D721Med (cell line): ENCODE results near the gene GLI2.

Source experiments
- DNase-seq: peaks from one replicate; pipeline ENCODE4 v3.0.0; 2011; ENCODE audit warnings: low spot score; ENCODE audit not compliant: insufficient read length
- FAIRE-seq: peaks from 2 replicates; lab custom pipeline; 2011; peaks lifted over from hg19 to GRCh38; lab: Jason Lieb, UNC
- TF ChIP-seq, protein P1 (sequence below): IDR thresholded peaks from 2 replicates; pipeline ENCODE4 v1.5.1; 2012; ENCODE audit warnings: mild to moderate bottlenecking, control low read depth; ENCODE audit not compliant: insufficient read depth; ENCODE audit errors: missing control alignments

GLI2 gene

DNA sequence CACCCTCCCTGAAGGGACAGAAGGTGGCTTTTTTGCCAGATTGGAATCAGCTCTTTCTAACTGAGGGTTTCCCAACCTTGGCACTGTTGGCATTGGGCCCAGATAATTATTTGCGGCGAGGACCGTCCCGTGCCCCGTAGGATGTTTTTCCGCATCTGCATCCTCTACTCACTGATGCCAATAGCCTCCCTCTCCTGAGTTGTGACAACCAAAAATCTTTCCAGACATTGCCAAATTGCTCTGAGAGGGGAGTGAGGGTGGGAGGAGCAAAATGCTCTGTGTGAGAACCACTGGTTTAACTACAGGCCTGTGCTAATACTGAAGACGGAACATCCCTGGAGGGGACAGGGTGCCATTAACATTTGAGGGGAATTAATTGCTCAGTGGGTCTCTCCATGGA, 33.6 kb upstream of the GLI2 start:
- TF ChIP-seq, protein P1, sequence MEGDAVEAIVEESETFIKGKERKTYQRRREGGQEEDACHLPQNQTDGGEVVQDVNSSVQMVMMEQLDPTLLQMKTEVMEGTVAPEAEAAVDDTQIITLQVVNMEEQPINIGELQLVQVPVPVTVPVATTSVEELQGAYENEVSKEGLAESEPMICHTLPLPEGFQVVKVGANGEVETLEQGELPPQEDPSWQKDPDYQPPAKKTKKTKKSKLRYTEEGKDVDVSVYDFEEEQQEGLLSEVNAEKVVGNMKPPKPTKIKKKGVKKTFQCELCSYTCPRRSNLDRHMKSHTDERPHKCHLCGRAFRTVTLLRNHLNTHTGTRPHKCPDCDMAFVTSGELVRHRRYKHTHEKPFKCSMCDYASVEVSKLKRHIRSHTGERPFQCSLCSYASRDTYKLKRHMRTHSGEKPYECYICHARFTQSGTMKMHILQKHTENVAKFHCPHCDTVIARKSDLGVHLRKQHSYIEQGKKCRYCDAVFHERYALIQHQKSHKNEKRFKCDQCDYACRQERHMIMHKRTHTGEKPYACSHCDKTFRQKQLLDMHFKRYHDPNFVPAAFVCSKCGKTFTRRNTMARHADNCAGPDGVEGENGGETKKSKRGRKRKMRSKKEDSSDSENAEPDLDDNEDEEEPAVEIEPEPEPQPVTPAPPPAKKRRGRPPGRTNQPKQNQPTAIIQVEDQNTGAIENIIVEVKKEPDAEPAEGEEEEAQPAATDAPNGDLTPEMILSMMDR = no peak
- FAIRE-seq (no peak), DNase-seq (no peak)

DNA sequence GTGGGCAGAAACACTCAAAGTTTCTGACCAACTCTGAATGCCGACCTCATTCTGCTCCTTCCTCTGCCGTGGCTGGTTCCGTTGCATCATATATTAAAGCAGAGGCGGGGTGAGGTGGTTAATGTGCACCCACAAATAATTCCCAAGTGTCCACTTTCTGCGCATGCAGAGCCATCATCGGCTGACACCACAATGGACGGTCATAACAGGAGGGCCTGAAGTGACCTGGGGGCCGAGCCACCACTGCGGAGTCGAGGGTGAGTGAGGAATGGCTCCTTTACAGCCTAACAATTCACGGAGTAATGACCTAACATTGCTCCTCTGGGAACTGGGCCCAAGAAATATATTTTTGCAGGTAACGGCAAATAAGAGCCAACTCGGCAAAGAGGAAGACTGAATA, 32.9 kb upstream of the GLI2 start:
- FAIRE-seq (no peak), DNase-seq (no peak)
- TF ChIP-seq, protein P1 = no peak

DNA sequence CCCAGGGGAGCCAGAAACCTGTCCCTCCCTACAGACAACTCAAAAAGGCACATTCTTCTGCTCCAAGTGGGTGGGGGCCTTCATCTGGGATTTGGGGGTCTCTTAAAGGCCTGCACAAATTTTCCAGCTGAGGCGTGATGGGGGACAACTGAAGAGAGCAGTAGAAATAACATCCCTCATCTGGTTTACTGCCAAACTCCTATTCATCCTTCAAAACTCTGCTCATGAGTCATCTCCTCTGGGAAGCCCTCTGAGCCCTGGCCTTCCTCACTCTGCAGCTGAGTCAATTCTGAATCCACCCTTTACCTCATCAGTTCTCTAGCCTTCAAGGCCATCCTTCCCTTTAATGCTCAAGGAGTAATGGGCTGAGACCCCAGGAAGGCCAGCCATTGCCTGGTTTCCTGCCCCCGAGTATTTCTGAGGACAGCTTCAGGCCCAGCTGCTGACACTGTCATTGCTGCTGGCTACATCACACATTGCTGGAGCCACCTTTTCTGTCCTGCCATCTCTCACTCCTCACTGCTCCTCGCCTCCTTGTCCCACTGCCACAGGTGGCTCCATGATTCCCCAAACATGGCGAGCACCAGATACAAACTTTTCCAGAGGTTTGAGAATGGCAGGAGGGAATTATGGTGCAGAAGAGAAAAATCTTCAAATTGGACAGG, 32.2 kb upstream of the GLI2 start:
- no peak for DNase-seq
- TF ChIP-seq, protein P1 = no peak
- no peak for FAIRE-seq

DNA sequence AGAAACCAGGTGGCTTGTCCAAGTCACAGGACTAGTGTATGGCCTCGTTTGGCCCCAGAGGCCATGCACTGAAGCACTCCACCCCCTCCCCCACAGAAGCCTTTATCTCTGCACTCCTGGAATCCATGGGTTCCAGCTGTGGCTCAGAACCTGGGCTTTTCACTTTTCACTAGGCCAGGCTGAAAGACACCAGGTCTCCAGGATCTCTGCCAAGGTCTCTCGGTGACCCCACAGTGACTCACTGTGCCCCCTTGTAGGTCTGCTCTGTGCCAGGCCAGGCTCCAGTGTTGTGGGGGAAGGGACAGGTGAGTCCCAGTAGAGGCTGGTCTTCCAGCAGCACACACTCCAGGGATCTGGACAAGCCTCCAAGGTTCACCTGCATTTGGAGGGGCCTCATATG, 31.0 kb upstream of the GLI2 start:
- no peak for DNase-seq
- no peak for FAIRE-seq
- TF ChIP-seq, protein P1 = no peak

DNA sequence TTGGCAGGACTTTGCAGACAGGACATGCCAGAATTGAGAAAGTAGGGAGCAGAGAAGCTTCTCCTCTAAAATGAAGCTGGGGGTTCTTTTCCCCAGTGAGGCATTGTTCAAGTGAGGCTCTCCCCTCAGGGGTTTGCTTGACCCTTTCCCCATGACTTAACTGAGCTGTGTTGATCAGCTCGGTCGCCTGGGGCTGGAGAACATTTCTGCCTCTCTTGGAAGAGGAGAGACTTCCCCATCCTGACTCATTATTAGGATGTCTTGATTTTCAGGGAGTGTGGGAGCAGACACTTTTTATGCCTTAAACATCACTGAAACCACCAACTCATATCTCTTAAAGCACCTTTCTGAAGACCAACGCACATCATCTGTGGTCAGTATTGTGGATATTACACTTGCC, 27.9 kb upstream of the GLI2 start:
- FAIRE-seq = no peak
- TF ChIP-seq, protein P1 = no peak
- DNase-seq = no peak

DNA sequence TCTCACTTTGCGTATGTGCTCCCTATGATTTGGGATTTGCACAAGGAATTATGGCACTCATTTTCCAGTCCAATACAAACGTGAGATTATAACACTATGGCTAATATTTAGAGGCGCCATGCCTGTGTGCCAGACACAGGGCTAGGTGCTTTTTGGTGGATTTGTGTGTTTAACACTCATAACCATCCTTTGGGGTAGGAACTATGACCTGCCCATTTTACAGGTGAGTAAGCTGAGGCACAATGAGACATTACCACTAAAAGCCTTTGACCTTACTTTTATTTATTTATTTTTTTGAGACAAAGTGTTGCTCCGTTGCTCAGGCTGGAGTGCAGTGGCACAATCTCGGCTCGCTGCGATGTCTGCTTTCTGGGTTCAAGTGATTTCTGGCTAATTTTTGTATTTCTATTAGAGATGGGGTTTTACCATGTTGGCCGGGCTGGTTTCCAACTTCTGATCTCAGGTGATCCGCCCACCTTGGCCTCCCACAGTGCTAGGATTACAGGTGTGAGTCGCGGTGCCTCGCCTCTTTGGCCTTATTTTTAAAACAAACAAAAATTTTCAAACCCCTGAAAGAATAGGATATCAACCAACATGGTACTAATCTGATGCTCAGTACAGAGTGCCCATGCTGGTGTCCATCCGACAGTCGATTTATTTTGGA, 26.6 kb upstream of the GLI2 start:
- TF ChIP-seq, protein P1 = no peak
- no peak for DNase-seq
- no peak for FAIRE-seq

DNA sequence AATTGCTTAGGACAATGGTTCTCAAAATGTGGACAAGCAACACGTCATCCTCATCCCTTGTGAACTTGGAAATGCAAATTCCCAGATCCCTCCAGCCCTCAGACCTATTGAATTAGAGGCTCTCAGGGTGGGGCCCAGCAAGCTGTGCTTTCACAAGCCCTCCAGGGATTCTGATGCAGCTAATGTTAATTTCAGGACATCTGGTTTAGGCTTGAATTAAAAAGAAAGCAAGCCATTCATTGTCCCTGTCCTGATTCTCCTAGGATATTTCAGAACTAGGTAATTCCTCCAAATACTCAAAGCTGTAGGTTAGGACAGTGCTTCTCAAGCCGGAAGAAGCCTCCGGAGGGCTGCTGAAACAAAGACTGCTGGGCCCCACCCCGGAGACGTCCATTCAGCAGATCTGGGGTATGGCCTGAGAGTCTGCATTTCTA, 26.0 kb upstream of the GLI2 start:
- FAIRE-seq = no peak
- no peak for DNase-seq
- TF ChIP-seq, protein P1 = no peak
